MM.1S (cell line): ENCODE results near the gene ATPAF2.

Experiments
- DNase-seq: peaks from one replicate; pipeline ENCODE4 v3.0.0-alpha.2; 2015
- H2AFZ ChIP-seq: fragments of 300-600 bp; sonication (generic); 2 replicates; pipeline ENCODE4 v1.6.0; 2016; ENCODE audit warnings: antibody characterized with exemption, low read length
- H3F3A ChIP-seq: fragments of 300-600 bp; sonication (generic); 2 replicates; pipeline ENCODE4 v1.6.1; 2016; ENCODE audit warnings: mild to moderate bottlenecking, antibody characterized with exemption, low read length, moderate library complexity, mixed read lengths; ENCODE audit not compliant: insufficient read depth
- H3K27ac ChIP-seq: fragments of 300-600 bp; sonication (generic); 2 replicates; pipeline ENCODE4 v1.5.1; 2016; ENCODE audit warnings: mild to moderate bottlenecking, low read length
- H3K27me3 ChIP-seq: fragments of 300-600 bp; sonication (generic); replicated peaks from 2 replicates; pipeline ENCODE4 v1.6.0; 2016; ENCODE audit warnings: low read length; ENCODE audit not compliant: insufficient read depth
- H3K36me3 ChIP-seq: fragments of 300-600 bp; sonication (generic); replicated peaks from 2 replicates; pipeline ENCODE4 v1.6.1; 2016; ENCODE audit warnings: mild to moderate bottlenecking, low read length, mixed read lengths; ENCODE audit not compliant: insufficient read depth
- H3K4me1 ChIP-seq: fragments of 300-600 bp; sonication (generic); 2 replicates; pipeline ENCODE4 v1.6.1; 2016; ENCODE audit warnings: low read length, mixed read lengths
- H3K4me2 ChIP-seq: fragments of 300-600 bp; sonication (generic); 2 replicates; pipeline ENCODE4 v1.6.0; 2016; ENCODE audit warnings: low read depth, low read length
- H3K4me3 ChIP-seq: fragments of 300-600 bp; sonication (generic); 2 replicates; pipeline ENCODE4 v1.5.1; 2016; ENCODE audit warnings: low read length, mixed read lengths
- H3K79me2 ChIP-seq: fragments of 300-600 bp; sonication (generic); 2 replicates; pipeline ENCODE4 v1.6.1; 2016; ENCODE audit warnings: mixed run types, low read length, mixed read lengths
- H3K9ac ChIP-seq: fragments of 300-600 bp; sonication (generic); 2 replicates; pipeline ENCODE4 v1.6.1; 2016; ENCODE audit warnings: low read length, mixed read lengths
- H3K9me2 ChIP-seq: fragments of 300-600 bp; sonication (generic); replicated peaks from 2 replicates; pipeline ENCODE4 v1.6.1; 2016; ENCODE audit warnings: mild to moderate bottlenecking, low read length, mixed read lengths; ENCODE audit not compliant: insufficient read depth
- H3K9me3 ChIP-seq: fragments of 300-600 bp; sonication (generic); replicated peaks from 2 replicates; pipeline ENCODE4 v1.6.1; 2016; ENCODE audit warnings: mild to moderate bottlenecking, low read length, mixed read lengths; ENCODE audit not compliant: insufficient read depth
- H4K20me1 ChIP-seq: fragments of 300-600 bp; sonication (generic); 2 replicates; pipeline ENCODE4 v1.6.1; 2016; ENCODE audit warnings: mild to moderate bottlenecking, low read length, moderate library complexity, mixed read lengths; ENCODE audit not compliant: insufficient read depth
- CTCF ChIP-seq: fragments of 300-600 bp; sonication (generic); IDR thresholded peaks from 2 replicates; pipeline ENCODE4 v1.5.1; 2016; ENCODE audit warnings: antibody characterized with exemption, low read length, mixed read lengths
- EZH2 ChIP-seq: fragments of 300-600 bp; sonication (generic); optimal IDR thresholded peaks from 2 replicates; pipeline ENCODE3; 2017; ENCODE audit warnings: low read depth, mild to moderate bottlenecking, antibody characterized with exemption, low read length, mixed read lengths
- EZH2phosphoT487 ChIP-seq: fragments of 300-600 bp; sonication (generic); IDR thresholded peaks from 2 replicates; pipeline ENCODE4 v1.6.1; 2018; ENCODE audit warnings: antibody characterized with exemption, low read length

ATPAF2 gene

GRCh38 chr17:18035704-18036103 is 3.3 kb downstream of the ATPAF2 start:
- Histone ChIP-seq H3F3A (no peaks in the 10 kb centered on the region), H3K9me2 (no peaks in the 10 kb centered on the region), H3K36me3 (no peaks in the 10 kb centered on the region), H4K20me1 (no peaks in the 10 kb centered on the region), H3K9ac (no peak overlapping the region), H3K27ac (no peak overlapping the region), H3K4me1 (peaks cover 17% of the 10 kb centered on the region), H3K9me3 (no peaks in the 10 kb centered on the region), H3K27me3 (no peaks in the 10 kb centered on the region), H2AFZ (no peak overlapping the region), H3K4me2 (no peak overlapping the region), H3K4me3 (no peak overlapping the region), H3K79me2 (peaks cover 79% of the 10 kb centered on the region)
- DNase-seq: no peak
- TF ChIP-seq EZH2phosphoT487 (no peak), EZH2 (no peak), CTCF (no peak)

- no peaks in the 10 kb centered on the region for H3K27me3 ChIP-seq
- peak; percentile 87 for DNase-seq
- TF ChIP-seq EZH2 (no peak), CTCF (peak; percentile 72), EZH2phosphoT487 (no peak)
- peaks cover 73% of the 10 kb centered on the region for H3K79me2 ChIP-seq
- no peaks in the 10 kb centered on the region for H4K20me1 ChIP-seq
- peaks cover 11% of the 10 kb centered on the region for H3K4me1 ChIP-seq
- H3K4me3 ChIP-seq: no peak overlapping the region
- no peak overlapping the region for H3K4me2 ChIP-seq
- no peak overlapping the region for H3K27ac ChIP-seq
- H3F3A ChIP-seq: no peaks in the 10 kb centered on the region
- H3K36me3 ChIP-seq: no peaks in the 10 kb centered on the region
- H2AFZ ChIP-seq: no peak overlapping the region
- H3K9ac ChIP-seq: no peak overlapping the region
- H3K9me2 ChIP-seq: no peaks in the 10 kb centered on the region
- no peaks in the 10 kb centered on the region for H3K9me3 ChIP-seq
Observed at GRCh38 chr17:18033442-18034099, 5.4 kb downstream of the ATPAF2 start.

- Histone ChIP-seq H3K79me2 (peaks cover 58% of the 10 kb centered on the region), H3F3A (no peaks in the 10 kb centered on the region), H2AFZ (no peak overlapping the region), H3K4me1 (peaks cover 2% of the 10 kb centered on the region), H3K9me2 (no peaks in the 10 kb centered on the region), H3K4me2 (no peak overlapping the region), H4K20me1 (no peaks in the 10 kb centered on the region), H3K4me3 (no peak overlapping the region), H3K9ac (no peak overlapping the region), H3K36me3 (no peaks in the 10 kb centered on the region), H3K9me3 (no peaks in the 10 kb centered on the region), H3K27ac (no peak overlapping the region), H3K27me3 (no peaks in the 10 kb centered on the region)
- DNase-seq: no peak
- TF ChIP-seq EZH2phosphoT487: no peak
Observed at GRCh38 chr17:18031955-18032354, 7.0 kb downstream of the ATPAF2 start.

- Histone ChIP-seq H3K4me3 (no peak overlapping the region), H3K4me2 (no peak overlapping the region), H3K9me3 (no peaks in the 10 kb centered on the region), H3K27me3 (no peaks in the 10 kb centered on the region), H3K27ac (no peak overlapping the region), H3K4me1 (peaks cover 2% of the 10 kb centered on the region; the same call in 1 of the 2 replicates), H2AFZ (no peak overlapping the region), H3K79me2 (peaks cover 29% of the 10 kb centered on the region), H3F3A (no peaks in the 10 kb centered on the region), H3K9ac (no peak overlapping the region), H3K9me2 (no peaks in the 10 kb centered on the region), H4K20me1 (no peaks in the 10 kb centered on the region), H3K36me3 (no peaks in the 10 kb centered on the region)
- TF ChIP-seq EZH2phosphoT487: no peak
- no peak for TF ChIP-seq EZH2
- TF ChIP-seq CTCF: no peak
- no peak for DNase-seq
Observed at GRCh38 chr17:18028952-18029540, 9.9 kb downstream of the ATPAF2 start.
